GM23248 (cell line): ENCODE measurements around the gene EXOG.

ENCODE experiments used
- EZH2 ChIP-seq: fragments of 200-600 bp; sonication (generic); IDR thresholded peaks from 2 replicates; pipeline ENCODE4 v1.6.1; 2018; ENCODE audit warnings: antibody characterized with exemption, mild to moderate bottlenecking; ENCODE audit not compliant: insufficient read depth, poor library complexity, severe bottlenecking
- EZH2phosphoT487 ChIP-seq: fragments of 200-600 bp; sonication (generic); IDR thresholded peaks from 2 replicates; pipeline ENCODE4 v1.6.1; 2018; ENCODE audit warnings: antibody characterized with exemption, moderate library complexity, mild to moderate bottlenecking, low read depth; ENCODE audit not compliant: insufficient read depth

DNA sequence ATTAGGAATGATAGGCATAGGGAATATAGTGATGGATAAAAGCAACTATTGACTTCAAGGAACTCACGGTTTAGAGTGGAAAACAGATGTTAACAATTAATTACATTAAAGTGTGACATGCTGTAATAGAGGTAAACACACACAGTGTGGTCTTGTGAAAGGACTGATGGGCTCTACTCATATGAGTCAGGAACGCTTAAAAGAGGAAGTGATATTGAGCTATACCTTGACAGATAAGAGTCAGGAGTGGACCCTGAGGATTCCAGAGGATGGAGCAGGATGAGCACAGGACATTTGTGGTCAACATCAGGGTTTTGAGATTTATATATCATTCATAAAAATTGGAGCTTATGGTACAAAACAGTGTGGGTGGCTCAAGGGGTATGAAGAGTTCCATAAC is 11.0 kb downstream of the EXOG start:
- TF ChIP-seq EZH2phosphoT487 (no peak), EZH2 (no peak)
